SU-DHL-6 (cell line): Measurements from ENCODE around the gene SUN1.

Source experiments
- H2AFZ ChIP-seq: fragments of 200-600 bp; sonication (generic); 2 replicates; pipeline ENCODE4 v1.6.1; 2014; ENCODE audit warnings: low read depth, mild to moderate bottlenecking, moderate library complexity, mixed read lengths, antibody characterized with exemption, low read length; ENCODE audit not compliant: severe bottlenecking
- H3F3A ChIP-seq: fragments of 200-600 bp; shearing (Covaris generic); 2 replicates; pipeline ENCODE4 v1.6.0; 2016; ENCODE audit warnings: antibody characterized with exemption, mild to moderate bottlenecking; ENCODE audit not compliant: insufficient read depth
- H3K27ac ChIP-seq: fragments of 200-600 bp; sonication (generic); 2 replicates; pipeline ENCODE4 v1.5.1; 2016; ENCODE audit warnings: low read depth, mild to moderate bottlenecking, low read length, moderate library complexity, mixed read lengths
- H3K27me3 ChIP-seq: fragments of 200-600 bp; sonication (generic), shearing (Covaris generic); 2 replicates; pipeline ENCODE4 v1.6.0; 2014; ENCODE audit warnings: mild to moderate bottlenecking, low read length
- H3K36me3 ChIP-seq: fragments of 200-600 bp; sonication (generic); 2 replicates; pipeline ENCODE4 v1.6.1; 2014; ENCODE audit warnings: mild to moderate bottlenecking, low read length, mixed read lengths
- H3K4me2 ChIP-seq: fragments of 300-600, 200-600 bp; shearing (Covaris generic), sonication (generic); 2 replicates; pipeline ENCODE4 v1.6.0; 2014; ENCODE audit warnings: low read length, low read depth, mild to moderate bottlenecking; ENCODE audit not compliant: poor library complexity, severe bottlenecking
- H3K4me3 ChIP-seq: fragments of 200-600 bp; sonication (generic); 2 replicates; pipeline ENCODE4 v1.5.1; 2014; ENCODE audit warnings: antibody characterized with exemption, low read length, mild to moderate bottlenecking, mixed read lengths; ENCODE audit not compliant: insufficient read depth, poor library complexity, severe bottlenecking
- H3K79me2 ChIP-seq: fragments of 200-600 bp; sonication (generic); 2 replicates; pipeline ENCODE4 v1.6.1; 2014; ENCODE audit warnings: mild to moderate bottlenecking, low read length, moderate library complexity; ENCODE audit not compliant: insufficient read depth
- H3K9ac ChIP-seq: fragments of 200-600 bp; sonication (generic); 2 replicates; pipeline ENCODE4 v1.7.0; 2014; ENCODE audit warnings: mild to moderate bottlenecking, low read length
- H3K9me2 ChIP-seq: fragments of 200-600 bp; sonication (generic); replicated peaks from 2 replicates; pipeline ENCODE4 v1.6.1; 2014; ENCODE audit warnings: low read length; ENCODE audit not compliant: insufficient read depth
- H3K9me3 ChIP-seq: fragments of 200-600 bp; sonication (generic); 2 replicates; pipeline ENCODE4 v1.6.1; 2014; ENCODE audit warnings: low read length, mixed read lengths; ENCODE audit not compliant: insufficient read depth
- H4K20me1 ChIP-seq: fragments of 200-600 bp; sonication (generic); 2 replicates; pipeline ENCODE4 v1.6.1; 2014; ENCODE audit warnings: low read depth, mild to moderate bottlenecking, antibody characterized with exemption, low read length, moderate library complexity, mixed read lengths
- EZH2phosphoT487 ChIP-seq: fragments of 200-600 bp; sonication (generic), shearing (Covaris generic); conservative IDR thresholded peaks from 2 replicates; pipeline ENCODE4 v1.6.1; 2018; ENCODE audit warnings: mild to moderate bottlenecking, antibody characterized with exemption, low read length, moderate library complexity, mixed read lengths
- TF ChIP-seq, protein P1 (sequence below): fragments of 200-600 bp; sonication (generic); IDR thresholded peaks from one replicate; pipeline ENCODE4 v1.5.1; 2017; ENCODE audit warnings: antibody characterized with exemption, mild to moderate bottlenecking, low read length, moderate library complexity; ENCODE audit not compliant: insufficient read depth, poor library complexity, severe bottlenecking

The SUN1 gene

DNA sequence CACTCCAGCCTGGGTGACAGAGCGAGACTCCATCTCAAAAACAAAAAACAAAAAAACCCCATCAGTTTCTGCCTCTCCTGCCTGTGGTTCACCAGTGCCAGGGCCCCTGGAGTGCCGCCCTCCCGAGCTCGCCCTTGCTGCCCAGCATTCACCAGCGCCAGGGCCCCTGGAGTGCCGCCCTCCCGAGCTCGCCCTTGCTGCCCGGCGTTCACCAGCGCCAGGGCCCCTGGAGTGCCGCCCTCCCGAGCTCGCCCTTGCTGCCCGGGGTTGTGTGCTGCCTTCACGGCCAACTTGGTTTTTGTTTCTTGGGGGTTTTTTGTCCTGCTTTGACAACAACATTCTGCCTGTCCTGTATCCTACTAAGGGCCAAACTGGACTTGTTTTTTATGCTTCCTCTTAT is 30.8 kb downstream of the SUN1 start:
- Histone ChIP-seq H3K9me3 (no peaks in the 10 kb centered on the region), H3K4me3 (no peak overlapping the region), H3K79me2 (no peaks in the 10 kb centered on the region), H2AFZ (no peak overlapping the region), H3K27me3 (no peaks in the 10 kb centered on the region), H3K27ac (no peak overlapping the region), H3K4me2 (no peak overlapping the region), H3F3A (no peaks in the 10 kb centered on the region), H3K9ac (no peak overlapping the region), H3K9me2 (no peaks in the 10 kb centered on the region), H4K20me1 (no peaks in the 10 kb centered on the region), H3K36me3 (peaks cover 3% of the 10 kb centered on the region; the same call in 1 of the 2 replicates)
- TF ChIP-seq, protein P1, sequence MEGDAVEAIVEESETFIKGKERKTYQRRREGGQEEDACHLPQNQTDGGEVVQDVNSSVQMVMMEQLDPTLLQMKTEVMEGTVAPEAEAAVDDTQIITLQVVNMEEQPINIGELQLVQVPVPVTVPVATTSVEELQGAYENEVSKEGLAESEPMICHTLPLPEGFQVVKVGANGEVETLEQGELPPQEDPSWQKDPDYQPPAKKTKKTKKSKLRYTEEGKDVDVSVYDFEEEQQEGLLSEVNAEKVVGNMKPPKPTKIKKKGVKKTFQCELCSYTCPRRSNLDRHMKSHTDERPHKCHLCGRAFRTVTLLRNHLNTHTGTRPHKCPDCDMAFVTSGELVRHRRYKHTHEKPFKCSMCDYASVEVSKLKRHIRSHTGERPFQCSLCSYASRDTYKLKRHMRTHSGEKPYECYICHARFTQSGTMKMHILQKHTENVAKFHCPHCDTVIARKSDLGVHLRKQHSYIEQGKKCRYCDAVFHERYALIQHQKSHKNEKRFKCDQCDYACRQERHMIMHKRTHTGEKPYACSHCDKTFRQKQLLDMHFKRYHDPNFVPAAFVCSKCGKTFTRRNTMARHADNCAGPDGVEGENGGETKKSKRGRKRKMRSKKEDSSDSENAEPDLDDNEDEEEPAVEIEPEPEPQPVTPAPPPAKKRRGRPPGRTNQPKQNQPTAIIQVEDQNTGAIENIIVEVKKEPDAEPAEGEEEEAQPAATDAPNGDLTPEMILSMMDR = no peak
- no peak for TF ChIP-seq EZH2phosphoT487

DNA sequence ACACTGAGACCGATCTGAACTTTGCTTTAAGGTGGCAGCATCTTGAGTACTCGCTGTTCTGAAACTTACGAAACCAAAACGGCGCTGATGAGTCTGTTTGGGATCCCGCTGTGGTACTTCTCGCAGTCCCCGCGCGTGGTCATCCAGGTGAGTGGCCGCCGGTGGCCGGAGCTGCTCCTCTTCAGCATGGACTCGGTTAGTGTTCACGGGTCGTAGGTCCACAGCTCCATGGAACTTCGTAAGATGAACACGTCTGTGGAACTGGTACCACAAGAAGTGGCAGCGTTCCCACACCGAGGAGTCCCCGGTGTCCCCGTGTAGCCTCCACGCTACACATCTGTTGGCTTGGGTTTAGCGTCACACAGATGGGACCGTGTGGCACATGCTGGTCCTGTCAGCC is 33.6 kb downstream of the SUN1 start:
- Histone ChIP-seq H4K20me1 (no peaks in the 10 kb centered on the region), H3K4me3 (no peak overlapping the region), H3K27ac (no peak overlapping the region), H3K36me3 (peaks cover 3% of the 10 kb centered on the region; the same call in 1 of the 2 replicates), H3K27me3 (no peaks in the 10 kb centered on the region), H3K9me3 (no peaks in the 10 kb centered on the region), H3K9me2 (no peaks in the 10 kb centered on the region), H3F3A (no peaks in the 10 kb centered on the region), H2AFZ (no peak overlapping the region), H3K4me2 (no peak overlapping the region), H3K9ac (no peak overlapping the region), H3K79me2 (no peaks in the 10 kb centered on the region)
- TF ChIP-seq EZH2phosphoT487 = no peak
- TF ChIP-seq, protein P1 = no peak

DNA sequence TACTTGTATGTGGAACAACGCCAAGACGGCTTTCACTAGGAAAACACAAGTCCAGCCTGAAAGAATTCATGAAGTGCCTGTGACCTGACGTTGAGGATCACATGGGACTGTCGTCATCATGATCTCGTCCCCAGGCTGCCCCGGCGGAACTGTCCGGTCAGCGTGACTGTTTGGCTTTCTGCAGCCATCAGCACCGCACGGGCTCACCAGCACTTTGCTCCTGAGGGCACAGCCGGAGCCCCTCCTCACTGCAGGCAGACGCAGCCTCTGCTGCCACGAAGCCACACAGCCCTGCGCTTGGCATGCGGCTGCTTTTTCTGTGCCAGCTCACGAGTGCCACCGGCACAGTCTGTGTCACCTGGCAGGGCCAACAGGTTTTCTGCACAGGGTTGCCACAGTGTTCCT is 34.7 kb downstream of the SUN1 start:
- H2AFZ ChIP-seq = no peak overlapping the region
- no peak overlapping the region for H3K4me2 ChIP-seq
- H3K36me3 ChIP-seq = peaks cover 3% of the 10 kb centered on the region; the same call in 1 of the 2 replicates
- no peak for TF ChIP-seq EZH2phosphoT487
- TF ChIP-seq, protein P1 = no peak
- no peaks in the 10 kb centered on the region for H3F3A ChIP-seq
- H3K9ac ChIP-seq = no peak overlapping the region
- H3K9me3 ChIP-seq = no peaks in the 10 kb centered on the region
- no peaks in the 10 kb centered on the region for H4K20me1 ChIP-seq
- H3K27me3 ChIP-seq = no peaks in the 10 kb centered on the region
- no peaks in the 10 kb centered on the region for H3K9me2 ChIP-seq
- no peaks in the 10 kb centered on the region for H3K79me2 ChIP-seq
- H3K4me3 ChIP-seq = no peak overlapping the region
- H3K27ac ChIP-seq = no peak overlapping the region
